ENCODE data around the gene NTN4. TPM values are rescaled to one million over a fixed set of nuclear protein-coding genes. Genes with fewer than 3 reads are reported as not detected.
"Not testable (repeated sequence)": the region's sequence is repeated elsewhere in the genome, so short reads cannot be mapped to it uniquely, and the experiment has no call there.

NTN4 gene
- total RNA-seq, 1 donor from 2014 or later: 136 TPM

DNA sequence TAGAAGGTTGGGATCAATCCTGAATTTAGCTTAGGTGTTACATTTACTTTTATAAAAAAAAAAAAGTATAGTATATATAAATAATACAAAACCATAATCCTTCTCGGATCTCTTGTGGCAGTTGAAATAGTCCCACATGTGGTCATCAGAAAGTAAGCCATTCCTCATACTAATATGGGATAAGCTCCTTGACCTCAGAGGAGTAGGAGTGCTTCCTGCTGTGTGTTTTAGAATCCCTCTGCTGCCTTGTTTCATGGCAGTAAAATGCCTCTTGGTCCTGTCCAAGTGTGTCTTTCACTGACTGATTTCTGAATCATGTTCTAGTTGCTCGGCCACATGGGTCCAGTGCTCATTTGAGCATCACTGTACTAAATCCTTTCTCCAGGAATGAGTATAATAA lies 117.0 kb downstream of the NTN4 start:
- TF ChIP-seq, protein P1, sequence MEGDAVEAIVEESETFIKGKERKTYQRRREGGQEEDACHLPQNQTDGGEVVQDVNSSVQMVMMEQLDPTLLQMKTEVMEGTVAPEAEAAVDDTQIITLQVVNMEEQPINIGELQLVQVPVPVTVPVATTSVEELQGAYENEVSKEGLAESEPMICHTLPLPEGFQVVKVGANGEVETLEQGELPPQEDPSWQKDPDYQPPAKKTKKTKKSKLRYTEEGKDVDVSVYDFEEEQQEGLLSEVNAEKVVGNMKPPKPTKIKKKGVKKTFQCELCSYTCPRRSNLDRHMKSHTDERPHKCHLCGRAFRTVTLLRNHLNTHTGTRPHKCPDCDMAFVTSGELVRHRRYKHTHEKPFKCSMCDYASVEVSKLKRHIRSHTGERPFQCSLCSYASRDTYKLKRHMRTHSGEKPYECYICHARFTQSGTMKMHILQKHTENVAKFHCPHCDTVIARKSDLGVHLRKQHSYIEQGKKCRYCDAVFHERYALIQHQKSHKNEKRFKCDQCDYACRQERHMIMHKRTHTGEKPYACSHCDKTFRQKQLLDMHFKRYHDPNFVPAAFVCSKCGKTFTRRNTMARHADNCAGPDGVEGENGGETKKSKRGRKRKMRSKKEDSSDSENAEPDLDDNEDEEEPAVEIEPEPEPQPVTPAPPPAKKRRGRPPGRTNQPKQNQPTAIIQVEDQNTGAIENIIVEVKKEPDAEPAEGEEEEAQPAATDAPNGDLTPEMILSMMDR (IDR thresholded peaks at IDR 0.05): no peak
- ATAC-seq: no peak
- H3K27me3 ChIP-seq: no peaks in the 10 kb centered on the region

DNA sequence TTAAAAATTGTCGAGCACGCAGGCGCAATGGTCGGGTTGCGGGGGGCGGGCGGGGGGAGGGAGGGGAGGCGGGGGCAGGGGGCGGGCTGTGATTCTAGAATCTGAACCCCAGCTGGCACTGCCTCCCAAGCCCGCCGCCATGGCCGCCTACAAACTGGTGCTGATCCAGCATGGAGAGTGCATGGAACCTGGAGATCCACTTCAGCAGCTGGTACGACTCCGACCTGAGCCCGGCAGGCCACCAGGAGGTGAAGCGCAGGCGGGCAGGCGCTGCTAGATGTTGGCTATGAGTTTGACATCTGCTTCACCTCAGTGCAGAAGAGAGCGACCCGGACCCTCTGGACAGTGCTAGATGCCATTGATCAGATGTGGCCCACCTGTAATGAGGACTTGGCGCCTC lies 118.4 kb downstream of the NTN4 start:
- DNase-seq: no peak
- TF ChIP-seq, protein P1 (IDR thresholded peaks at IDR 0.05): no peak
- no peak for ATAC-seq
- intact Hi-C loops (cut with DNase I): no loop called here
- Histone ChIP-seq H3K4me1 (no peaks in the 10 kb centered on the region), H3K27ac (no peak overlapping the region), H3K27me3 (no peaks in the 10 kb centered on the region), H3K9me3 (no peaks in the 10 kb centered on the region), H3K36me3 (no peaks in the 10 kb centered on the region), H3K4me3 (no peak overlapping the region)

More for the DNA sequence above, 117.0 kb downstream of the NTN4 start:
- intact Hi-C loops (cut with DNase I): no loop called here
- Histone ChIP-seq H3K36me3 (no peaks in the 10 kb centered on the region), H3K27ac (no peak overlapping the region), H3K4me3 (no peak overlapping the region), H3K4me1 (no peaks in the 10 kb centered on the region), H3K9me3 (no peaks in the 10 kb centered on the region)
- no peak for DNase-seq

DNA sequence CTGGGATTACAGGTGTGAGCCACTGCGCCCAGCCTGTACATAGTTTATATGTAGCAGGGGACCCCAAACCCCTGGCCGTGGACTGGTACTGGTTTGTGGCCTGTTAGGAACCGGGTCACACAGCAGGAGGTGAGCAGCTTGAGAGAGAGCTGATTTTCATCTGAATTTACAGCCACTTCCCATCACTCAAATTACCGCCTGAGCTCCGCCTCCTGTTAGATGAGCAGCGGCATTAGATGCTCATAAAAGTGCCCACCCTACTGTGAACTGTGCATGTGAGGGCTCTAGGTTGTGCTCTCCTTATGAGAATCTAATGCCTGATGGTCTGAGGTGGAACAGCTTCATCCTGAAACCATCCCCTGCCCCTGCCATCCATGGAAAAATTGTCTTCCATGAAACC lies 119.3 kb downstream of the NTN4 start:
- intact Hi-C loops (cut with DNase I): no loop called here
- Histone ChIP-seq H3K9me3 (no peaks in the 10 kb centered on the region), H3K27ac (no peak overlapping the region), H3K4me3 (no peak overlapping the region), H3K4me1 (no peaks in the 10 kb centered on the region), H3K27me3 (no peaks in the 10 kb centered on the region), H3K36me3 (no peaks in the 10 kb centered on the region)
- TF ChIP-seq, protein P1 (IDR thresholded peaks at IDR 0.05): no peak
- DNase-seq (no peak), ATAC-seq (no peak)

DNA sequence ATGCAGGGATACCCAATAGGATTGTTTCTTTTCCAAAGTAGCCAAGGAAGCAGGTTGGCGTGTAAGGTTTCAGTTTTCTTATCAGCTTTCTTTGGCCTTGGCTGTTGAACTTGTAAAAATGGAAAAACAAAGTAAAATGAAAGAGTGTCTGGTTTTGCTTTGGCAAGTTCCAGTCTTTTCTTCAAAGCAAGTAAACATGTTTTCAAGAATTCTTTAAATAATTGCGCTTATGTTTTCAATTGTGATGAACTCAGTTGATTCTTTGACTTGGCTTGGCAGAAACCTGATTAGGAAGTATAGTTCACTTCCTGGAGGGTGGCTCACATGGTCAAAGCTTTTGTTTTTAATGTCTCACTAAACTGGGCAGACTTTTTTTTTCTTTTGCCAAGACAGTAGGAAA lies 127.0 kb downstream of the NTN4 start:
- Histone ChIP-seq H3K4me1 (no peaks in the 10 kb centered on the region), H3K9me3 (no peaks in the 10 kb centered on the region), H3K27me3 (no peaks in the 10 kb centered on the region), H3K4me3 (no peak overlapping the region), H3K27ac (no peak overlapping the region), H3K36me3 (peaks cover 10% of the 10 kb centered on the region)
- intact Hi-C loops (cut with DNase I): no loop called here
- ATAC-seq: no peak
- DNase-seq: no peak
- TF ChIP-seq, protein P1 (IDR thresholded peaks at IDR 0.05): no peak

DNA sequence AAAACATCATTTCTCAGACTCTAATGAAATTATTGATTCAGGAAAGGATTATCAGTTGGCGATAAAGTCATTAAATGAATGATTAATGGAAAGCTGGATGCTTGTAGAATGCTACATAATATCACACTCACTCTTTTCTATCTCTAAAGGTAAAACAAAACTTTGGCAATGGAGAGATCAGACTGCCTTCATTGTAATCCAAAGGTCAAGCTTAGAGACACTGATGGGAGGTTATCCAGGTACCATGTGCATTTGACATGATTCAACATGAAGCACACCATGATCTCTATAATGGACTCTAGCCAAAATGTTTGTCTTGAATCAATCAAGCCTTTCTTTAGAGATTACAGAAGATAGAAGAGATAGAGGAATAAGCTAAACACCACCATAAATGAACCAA lies 129.2 kb downstream of the NTN4 start:
- TF ChIP-seq, protein P1 (IDR thresholded peaks at IDR 0.05): no peak
- H3K9me3 ChIP-seq: no peaks in the 10 kb centered on the region
- no peak overlapping the region for H3K27ac ChIP-seq
- H3K36me3 ChIP-seq: peaks cover 10% of the 10 kb centered on the region
- intact Hi-C loops (cut with DNase I): no loop called here
- ATAC-seq (no peak), DNase-seq (no peak)
- no peaks in the 10 kb centered on the region for H3K27me3 ChIP-seq
- H3K4me1 ChIP-seq: no peaks in the 10 kb centered on the region
- no peak overlapping the region for H3K4me3 ChIP-seq

DNA sequence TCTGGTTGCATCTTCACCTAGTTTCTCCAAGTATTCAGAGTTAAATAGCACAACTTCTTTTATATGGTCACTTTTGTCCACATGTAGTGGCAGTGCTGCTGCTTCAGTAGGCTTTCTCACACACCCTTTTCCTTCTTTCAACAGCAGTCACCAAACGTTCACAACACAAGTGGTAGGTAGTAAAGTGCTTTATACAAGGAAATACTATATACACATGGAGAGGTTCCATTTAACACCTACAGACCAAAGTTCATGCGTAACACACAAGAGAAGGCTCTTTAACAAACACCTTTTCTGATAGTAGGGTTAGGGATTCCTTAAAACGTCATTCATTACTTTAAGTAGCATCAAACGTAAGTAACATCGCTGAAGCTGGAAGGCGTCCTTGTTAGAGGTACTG lies 132.2 kb downstream of the NTN4 start:
- H3K27ac ChIP-seq: no peak overlapping the region
- TF ChIP-seq, protein P1 (IDR thresholded peaks at IDR 0.05): no peak
- DNase-seq: no peak
- ATAC-seq: no peak
- no peaks in the 10 kb centered on the region for H3K9me3 ChIP-seq
- H3K27me3 ChIP-seq: no peaks in the 10 kb centered on the region
- no peaks in the 10 kb centered on the region for H3K36me3 ChIP-seq
- no peaks in the 10 kb centered on the region for H3K4me1 ChIP-seq
- intact Hi-C loops (cut with DNase I): no loop called here
- H3K4me3 ChIP-seq: no peak overlapping the region

DNA sequence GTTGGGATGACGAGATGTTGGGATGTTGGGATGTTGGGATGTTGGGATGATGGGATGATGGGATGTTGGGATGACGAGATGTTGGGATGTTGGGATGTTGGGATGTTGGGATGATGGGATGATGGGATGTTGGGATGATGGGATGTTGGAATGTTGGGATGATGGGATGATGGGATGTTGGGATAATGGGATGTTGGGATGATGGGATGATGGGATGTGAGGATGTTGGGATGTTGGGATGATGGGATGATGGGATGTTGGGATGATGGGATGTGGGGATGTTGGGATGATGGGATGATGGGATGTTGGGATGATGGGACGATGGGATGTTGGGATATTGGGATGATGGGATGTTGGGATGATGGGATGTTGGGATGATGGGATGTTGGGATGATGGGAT lies 135.9 kb downstream of the NTN4 start:
- ATAC-seq; H3K4me1 ChIP-seq; H3K27me3 ChIP-seq; H3K27ac ChIP-seq; H3K4me3 ChIP-seq; H3K9me3 ChIP-seq; H3K36me3 ChIP-seq; DNase-seq; intact Hi-C loops (cut with DNase I): not testable (repeated sequence)

Measured in upper lobe of right lung (tissue), 1 donor.